Left renal pelvis (tissue), 4 donors: ENCODE measurements around the gene SLMAP. TPM values are rescaled to one million over a fixed set of nuclear protein-coding genes. Genes with fewer than 3 reads are reported as not detected.
A peak's percentile ranks its signal among the peaks of the same experiment; 100 is the strongest.

Experiments
- DNase-seq, 4 donors: peaks; one replicate each; pipeline ENCODE4 v3.0.0-alpha.2; 2013; ENCODE audit warnings: low read depth in 4 of 4, low spot score in 3 of 4
- polyA plus RNA-seq, 4 donors: library from polyadenylated mRNA; unstranded; fragments of 120-200 nt; gene quantifications; one replicate each; pipeline ENCODE4 v1.2.1, GENCODE V29; 2013; ENCODE audit not compliant: insufficient read length in 4 of 4

Gene SLMAP
- polyA plus RNA-seq, 4 donors = 37.0 to 51.2 (median 48.7) TPM

GRCh38 chr3:57821765-57822164, 65.7 kb downstream of the SLMAP start:
- no peak for DNase-seq

DNA sequence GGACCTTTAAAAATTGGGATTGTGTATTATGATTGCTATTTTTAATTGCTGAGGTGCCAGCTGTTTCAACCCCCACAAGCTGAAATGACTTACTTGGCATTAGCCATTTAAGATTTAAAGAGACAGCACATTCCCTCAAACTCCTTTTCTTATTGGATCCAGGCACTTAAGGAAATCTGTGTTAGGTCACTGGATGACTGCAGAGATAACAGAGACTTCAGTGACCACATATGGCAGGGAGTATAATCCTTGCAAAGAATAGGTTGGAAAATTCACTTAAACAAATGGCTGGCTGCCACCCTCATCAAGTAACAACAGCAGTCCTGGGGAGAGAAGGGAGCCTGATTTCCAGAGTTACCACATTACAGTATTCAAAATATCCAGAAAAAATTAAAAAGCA, 66.6 kb downstream of the SLMAP start:
- DNase-seq = no peak

GRCh38 chr3:57825116-57825515, 69.0 kb downstream of the SLMAP start:
- DNase-seq = no peak

GRCh38 chr3:57826245-57826951, 70.3 kb downstream of the SLMAP start:
- DNase-seq = no peak

DNA sequence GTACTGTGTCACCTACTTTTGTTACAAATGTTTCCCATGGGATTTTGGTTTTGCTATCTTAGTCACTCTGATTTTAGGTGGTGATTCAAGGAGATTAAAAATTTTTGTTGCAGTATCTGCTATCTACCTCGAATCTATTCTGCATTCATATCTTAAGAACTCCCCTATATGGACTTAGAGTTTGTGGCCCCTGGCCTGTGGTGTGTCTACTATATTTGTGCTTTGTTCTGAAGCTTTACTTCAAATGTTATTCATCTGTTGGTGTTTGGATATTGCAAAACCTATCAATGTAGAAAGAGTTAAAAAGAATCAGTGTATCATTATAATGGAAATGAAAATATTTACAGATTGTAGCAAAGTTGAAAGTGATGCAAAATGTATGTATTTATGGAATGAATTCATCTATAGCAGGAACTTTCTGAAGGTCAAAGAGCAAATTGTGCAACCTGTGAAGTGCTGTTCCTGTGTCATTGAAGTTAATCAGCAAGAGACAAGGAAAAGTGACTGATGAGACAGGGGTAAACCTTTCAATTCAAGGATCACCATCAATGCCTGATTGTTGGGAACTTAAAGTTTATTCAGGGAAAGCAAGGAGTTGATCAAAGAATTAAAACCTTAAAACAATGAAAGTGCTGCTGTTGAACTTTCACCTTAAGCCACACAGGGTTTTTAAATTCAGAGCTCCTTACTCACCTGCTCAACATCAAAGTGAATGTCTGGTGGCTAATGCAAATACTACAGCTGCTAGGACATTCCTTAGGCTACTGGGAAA, 71.0 kb downstream of the SLMAP start:
- no peak for DNase-seq

DNA sequence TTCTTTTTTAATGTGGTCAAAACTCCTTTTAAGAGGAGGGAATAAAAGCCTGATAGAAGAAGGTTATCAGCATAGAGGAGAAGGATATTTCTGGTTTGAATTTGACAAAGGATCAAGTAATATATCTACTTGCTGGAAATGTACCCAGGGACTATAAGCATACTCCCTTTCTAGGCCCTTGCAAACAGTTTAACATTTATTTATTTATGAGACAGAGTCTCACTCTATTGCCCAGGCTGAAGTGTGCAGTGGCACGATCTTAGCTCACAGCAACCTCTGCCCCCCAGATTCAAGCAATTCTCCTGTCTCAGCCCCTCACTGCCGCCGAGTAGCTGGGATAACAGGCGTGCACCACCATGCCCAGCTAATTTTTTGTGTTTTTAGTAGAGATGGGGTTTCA, 71.6 kb downstream of the SLMAP start:
- no peak for DNase-seq

GRCh38 chr3:57832486-57832885, 76.4 kb downstream of the SLMAP start:
- no peak for DNase-seq

GRCh38 chr3:57832900-57833313, 76.8 kb downstream of the SLMAP start:
- DNase-seq = no peak

DNA sequence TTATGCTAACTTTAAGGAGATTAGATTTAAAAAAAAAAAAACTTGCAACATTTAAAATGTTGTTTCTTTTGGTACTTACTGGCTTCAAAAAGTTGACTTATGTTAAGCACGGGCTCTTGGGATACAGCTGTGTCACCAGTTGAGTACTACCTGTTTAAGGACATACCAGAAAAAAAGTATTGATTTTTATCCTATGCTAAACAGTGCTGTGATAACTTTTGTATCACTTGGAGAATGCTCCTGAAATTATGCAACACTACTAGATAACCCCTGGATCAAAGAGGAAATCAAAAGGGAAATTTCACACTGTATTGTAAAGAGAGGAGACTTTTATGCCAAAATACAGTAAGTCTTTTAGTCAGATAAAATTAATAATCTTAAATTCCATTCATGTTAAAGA, 77.7 kb downstream of the SLMAP start:
- no peak for DNase-seq

DNA sequence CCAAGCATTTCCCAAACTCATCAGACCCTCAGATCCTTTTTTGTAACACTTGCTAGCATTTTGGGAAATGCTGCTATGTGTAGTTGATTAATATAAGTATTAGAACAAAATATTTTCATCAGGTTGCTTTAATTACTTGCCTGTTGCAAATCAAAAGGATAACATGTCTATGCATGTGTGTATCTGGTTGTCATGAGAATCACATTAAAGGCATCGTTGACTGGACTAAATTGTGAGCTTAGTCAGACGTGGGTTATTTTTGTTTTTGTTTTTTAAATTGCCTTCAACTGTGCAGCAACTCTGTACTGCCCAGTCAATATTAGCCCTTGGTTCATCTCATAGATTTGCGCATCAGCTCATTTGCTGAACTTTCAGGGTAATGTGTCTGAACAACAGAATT, 81.6 kb downstream of the SLMAP start:
- DNase-seq = no peak

DNA sequence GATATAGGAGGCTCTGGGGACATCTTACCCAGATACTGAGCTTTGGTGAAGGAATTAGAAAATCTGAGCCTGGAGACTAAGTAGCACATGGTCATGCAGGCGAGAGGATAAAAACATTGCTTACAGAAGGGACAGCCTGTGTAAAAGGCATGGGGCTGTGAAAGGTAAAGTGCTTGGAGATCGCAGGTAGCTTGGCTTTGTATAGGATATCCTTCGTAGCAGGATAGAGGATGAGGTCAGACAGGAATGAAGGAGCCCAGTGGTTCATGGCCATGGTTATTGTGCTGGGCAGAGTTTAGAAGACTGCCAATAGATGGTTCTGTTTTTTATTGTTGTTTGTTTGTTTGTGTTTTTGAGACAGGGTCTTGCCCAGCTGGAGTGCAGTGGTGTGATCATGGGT, 82.5 kb downstream of the SLMAP start:
- no peak for DNase-seq

- DNase-seq = no peak
Measured at GRCh38 chr3:57840473-57840872, 84.4 kb downstream of the SLMAP start.

DNA sequence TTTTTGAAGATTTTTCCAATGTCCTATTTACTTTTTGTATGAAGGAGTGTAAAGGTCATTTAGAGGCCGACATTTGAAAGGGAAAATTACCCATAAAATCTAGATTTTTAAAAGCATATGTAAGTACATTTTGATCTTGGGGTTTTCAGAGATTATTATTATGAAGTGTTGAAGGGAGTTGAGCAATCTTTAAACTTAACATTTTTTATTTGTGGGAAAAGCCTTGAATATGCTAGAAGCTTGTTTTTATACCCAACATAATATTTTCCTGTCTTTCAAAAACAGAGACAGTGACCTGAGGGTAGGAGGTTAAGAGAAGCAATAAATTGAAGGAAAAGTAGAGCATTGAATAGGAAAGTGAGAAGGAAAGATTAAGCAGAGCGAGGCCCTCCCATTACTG, 85.7 kb downstream of the SLMAP start:
- no peak for DNase-seq

- DNase-seq = no peak
Measured at GRCh38 chr3:57848177-57848738, 92.1 kb downstream of the SLMAP start.

DNA sequence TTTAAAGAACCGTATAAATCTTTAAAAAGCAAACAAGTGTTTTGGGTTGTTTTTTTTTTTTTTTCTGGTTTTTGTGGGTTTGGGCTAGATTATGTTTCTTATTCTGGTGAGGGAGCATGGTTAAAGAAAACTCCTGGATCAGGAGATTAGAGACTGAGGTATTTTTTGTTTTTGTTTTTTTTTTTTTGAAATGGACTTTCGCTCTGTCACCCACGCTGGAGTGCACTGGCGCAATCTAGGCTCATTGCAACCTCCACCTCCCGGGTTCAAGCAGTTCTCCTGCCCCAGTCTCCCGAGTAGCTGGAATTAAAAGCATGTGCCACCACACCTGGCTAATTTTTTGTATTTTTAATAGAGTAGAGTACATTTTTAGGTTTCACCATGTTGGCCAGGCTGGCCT, 95.2 kb downstream of the SLMAP start:
- DNase-seq = no peak

- peak in 3 of 4 donors; percentile 7 to 14 (median 12) for DNase-seq
Measured at GRCh38 chr3:57852896-57853295, 96.8 kb downstream of the SLMAP start.

DNA sequence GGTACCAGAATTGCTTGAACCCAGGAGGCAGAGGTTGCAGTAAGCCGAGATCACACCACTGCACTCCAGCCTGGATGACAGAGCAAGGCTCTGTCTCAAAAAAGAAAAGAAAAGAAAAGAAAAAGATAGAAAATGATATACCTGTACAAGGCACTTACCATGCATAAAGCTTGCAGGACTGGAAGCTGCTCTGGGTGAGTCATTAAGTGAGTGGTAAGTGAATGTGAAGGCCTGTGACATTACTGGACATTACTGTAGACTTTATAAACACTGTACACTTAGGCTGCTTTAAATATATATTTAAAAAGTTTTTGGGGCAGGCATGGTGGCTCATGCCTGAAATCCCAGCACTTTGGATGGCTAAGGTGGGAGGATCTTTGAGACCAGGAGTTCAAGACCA, 99.2 kb downstream of the SLMAP start:
- no peak for DNase-seq

DNA sequence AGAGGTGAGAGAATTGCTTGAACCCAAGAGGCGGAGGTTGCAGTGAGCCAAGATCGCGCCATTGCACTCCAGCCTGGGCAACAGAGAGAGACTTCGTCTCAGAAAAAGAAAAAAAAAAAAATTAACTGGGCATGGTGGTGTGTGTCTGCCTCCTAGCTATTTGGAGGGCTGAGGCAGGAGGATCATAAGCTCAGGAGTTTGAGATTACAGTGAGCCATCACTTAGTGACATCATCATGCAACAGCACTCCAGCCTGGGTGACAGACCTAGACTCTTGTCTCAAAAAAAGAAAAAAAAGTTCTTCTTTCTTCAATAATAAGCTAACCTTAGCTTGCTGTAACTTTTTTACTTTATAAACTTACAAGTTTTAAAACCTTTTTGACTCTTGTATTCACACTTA, 99.8 kb downstream of the SLMAP start:
- no peak for DNase-seq

DNA sequence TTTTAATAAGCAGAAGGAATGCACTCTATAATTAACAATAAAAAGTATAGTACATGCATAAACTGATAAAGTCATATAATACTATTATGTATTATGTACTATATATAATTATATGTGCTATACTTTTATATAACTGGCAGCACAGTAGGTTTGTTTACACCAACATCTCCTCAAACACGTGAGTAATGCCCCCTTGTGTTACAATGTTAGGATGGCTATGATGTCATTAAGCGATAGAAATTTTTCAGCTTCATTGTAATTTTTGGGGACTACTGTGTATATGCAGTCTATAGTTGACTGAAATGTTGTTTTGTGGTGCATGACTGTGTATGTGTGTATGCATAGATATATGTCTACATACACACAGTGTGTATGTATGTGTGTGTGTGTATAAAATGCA, 100.6 kb downstream of the SLMAP start:
- no peak for DNase-seq

- no peak for DNase-seq
Measured at GRCh38 chr3:57862894-57863293, 106.8 kb downstream of the SLMAP start.

DNA sequence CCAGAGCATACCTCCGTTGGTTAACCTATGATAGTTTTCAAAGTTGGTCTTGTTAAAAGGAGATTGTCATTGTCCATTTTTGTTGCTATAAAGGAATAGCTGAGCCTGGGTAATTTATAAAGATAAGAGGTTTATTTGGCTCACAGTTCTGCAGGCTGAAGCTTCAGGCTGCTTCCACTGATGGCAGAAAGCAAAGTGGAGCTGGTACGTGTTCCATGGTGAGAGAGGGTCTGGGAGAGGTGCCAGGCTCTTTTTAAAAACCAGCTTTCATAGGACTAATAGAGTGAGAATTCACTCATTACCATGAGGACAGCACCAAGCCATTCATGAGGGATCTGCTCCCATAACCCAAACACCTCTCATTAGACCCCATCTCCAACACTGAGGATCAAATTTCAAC, 107.3 kb downstream of the SLMAP start:
- DNase-seq = no peak

GRCh38 chr3:57864853-57865252, 108.7 kb downstream of the SLMAP start:
- no peak for DNase-seq
